GM03348 (cell line): ENCODE measurements around the gene RHBDF2.

ENCODE experiments used
- DNase-seq: peaks from one replicate; pipeline ENCODE4 v3.0.0; 2012; ENCODE audit warnings: low spot score

The RHBDF2 gene

GRCh38 chr17:76501018-76501826, at the start of gene RHBDF2:
RHBDF2 (minus strand) TSS chr17:76501423; CDS start chr17:76481524, 19,899 bp downstream.
- peak; percentile 96 for DNase-seq

GRCh38 chr17:76549539-76549938, 48.3 kb upstream of the RHBDF2 start:
- DNase-seq: no peak

- no peak for DNase-seq
Measured at GRCh38 chr17:76549215-76549518, 47.9 kb upstream of the RHBDF2 start.

- no peak for DNase-seq
Measured at GRCh38 chr17:76548378-76549214, 47.4 kb upstream of the RHBDF2 start.

GRCh38 chr17:76547642-76548202, 46.5 kb upstream of the RHBDF2 start:
- no peak for DNase-seq

GRCh38 chr17:76547183-76547641, 46.0 kb upstream of the RHBDF2 start:
- DNase-seq: peak; percentile 73

- DNase-seq: no peak
Measured at GRCh38 chr17:76546556-76547182, 45.4 kb upstream of the RHBDF2 start.

GRCh38 chr17:76545918-76546555, 44.8 kb upstream of the RHBDF2 start:
- DNase-seq: no peak

- DNase-seq: no peak
Measured at GRCh38 chr17:76544546-76545365, 43.5 kb upstream of the RHBDF2 start.

- no peak for DNase-seq
Measured at GRCh38 chr17:76543826-76544545, 42.8 kb upstream of the RHBDF2 start.

GRCh38 chr17:76543482-76543825, 42.2 kb upstream of the RHBDF2 start:
- DNase-seq: no peak

GRCh38 chr17:76542984-76543383, 41.8 kb upstream of the RHBDF2 start:
- DNase-seq: no peak

GRCh38 chr17:76542566-76542971, 41.3 kb upstream of the RHBDF2 start:
- no peak for DNase-seq

GRCh38 chr17:76541739-76542454, 40.7 kb upstream of the RHBDF2 start:
- no peak for DNase-seq

GRCh38 chr17:76540381-76541300, 39.4 kb upstream of the RHBDF2 start:
- peak; percentile 98 for DNase-seq

- no peak for DNase-seq
Measured at GRCh38 chr17:76539631-76540271, 38.5 kb upstream of the RHBDF2 start, which contains the start of gene PRCD. PRCD (plus strand) TSS chr17:76540044; CDS start chr17:76540142, 98 bp downstream.

GRCh38 chr17:76538941-76539570, 37.8 kb upstream of the RHBDF2 start:
- DNase-seq: no peak
